ENCODE data around the gene ACVR1B.

ACVR1B gene

DNA sequence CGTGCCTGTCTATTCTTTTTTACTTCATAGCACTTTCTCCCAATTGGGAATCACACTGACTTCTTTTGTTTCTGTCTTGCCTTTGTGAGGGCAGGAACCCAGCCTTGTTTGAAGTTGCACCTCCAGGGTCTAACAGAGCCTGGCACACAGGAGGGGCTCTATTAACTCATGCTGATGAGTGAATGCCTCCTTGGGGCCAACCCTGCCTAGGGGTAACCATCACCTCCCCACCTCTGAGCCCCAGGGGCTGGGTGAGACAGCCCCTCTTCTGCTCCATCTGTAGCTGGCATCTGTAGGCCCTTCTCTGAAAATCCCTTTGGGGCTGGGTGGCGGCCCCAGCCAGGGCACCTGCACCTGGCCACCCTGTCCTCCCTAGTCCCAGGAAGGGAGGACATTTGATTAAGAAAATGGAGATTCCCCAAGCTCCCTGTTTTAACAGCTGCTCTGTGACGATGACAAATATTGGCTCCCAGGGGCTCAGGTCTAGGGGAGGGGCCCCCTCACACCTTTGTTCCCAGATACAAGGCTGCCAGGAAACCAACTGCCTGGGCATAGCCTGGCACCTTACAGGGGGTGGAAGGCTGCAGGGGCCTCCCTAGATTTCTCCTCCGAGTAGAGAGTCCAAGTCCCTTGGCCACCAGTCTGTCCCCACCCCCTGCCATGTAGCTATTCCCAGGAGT lies 67.1 kb downstream of the ACVR1B start:
- no peak overlapping the region for H3K4me3 ChIP-seq (ENCODE audit: low read length)
- H3K9me3 ChIP-seq (ENCODE audit: insufficient read depth, low read depth, low read length): no peaks in the 10 kb centered on the region
- no peaks in the 10 kb centered on the region for H3K36me3 ChIP-seq (ENCODE audit: insufficient read depth, low read length)
- WGBS: 75% methylated on average over 4 of the region's 4 CpGs
- H3K27ac ChIP-seq (ENCODE audit: low read depth, low read length): no peak overlapping the region
- peaks cover 65% of the 10 kb centered on the region for H3K27me3 ChIP-seq (ENCODE audit: insufficient read depth, low read length)
- H3K4me1 ChIP-seq (ENCODE audit: insufficient read depth, low read length): peaks cover 4% of the 10 kb centered on the region; the same call in 1 of the 2 replicates
- no peak overlapping the region for H3K9ac ChIP-seq (ENCODE audit: low read depth, low read length)

DNA sequence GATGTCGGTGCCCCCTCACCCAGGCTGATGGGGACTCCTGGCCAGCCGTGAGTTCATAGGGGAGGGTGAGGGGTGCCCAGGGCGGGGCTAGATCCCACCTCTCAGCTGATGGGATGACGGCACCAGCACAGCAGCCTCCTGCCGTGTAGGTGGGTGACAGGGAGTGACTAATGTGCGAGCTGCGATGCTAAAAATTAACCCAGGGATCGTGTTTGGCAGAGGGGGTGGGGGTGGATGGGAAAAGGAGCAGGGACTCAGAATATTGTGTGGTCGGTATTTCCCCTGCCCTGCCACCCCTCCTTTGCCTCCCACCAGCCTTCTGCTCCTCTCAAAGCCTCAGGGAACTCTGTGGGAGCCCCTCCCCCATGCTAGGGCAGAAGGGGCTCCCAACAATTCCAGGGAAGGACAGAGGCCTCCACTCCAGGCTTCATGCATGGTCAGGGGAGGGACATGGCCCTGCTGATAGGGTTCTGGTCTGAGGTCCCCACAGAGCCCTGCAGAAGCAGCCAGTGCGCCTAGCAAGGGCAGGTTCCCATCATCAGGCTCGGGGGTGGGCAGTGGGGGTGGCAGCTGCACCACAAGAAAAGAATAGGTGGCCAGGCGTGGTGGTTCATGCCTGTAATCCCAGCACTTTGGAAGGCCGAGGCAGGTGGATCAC lies 67.7 kb downstream of the ACVR1B start:
- 79% methylated on average over 13 of the region's 13 CpGs for WGBS
- peaks cover 4% of the 10 kb centered on the region; the same call in 1 of the 2 replicates for H3K4me1 ChIP-seq (ENCODE audit: insufficient read depth, low read length)
- H3K9ac ChIP-seq (ENCODE audit: low read depth, low read length): no peak overlapping the region

DNA sequence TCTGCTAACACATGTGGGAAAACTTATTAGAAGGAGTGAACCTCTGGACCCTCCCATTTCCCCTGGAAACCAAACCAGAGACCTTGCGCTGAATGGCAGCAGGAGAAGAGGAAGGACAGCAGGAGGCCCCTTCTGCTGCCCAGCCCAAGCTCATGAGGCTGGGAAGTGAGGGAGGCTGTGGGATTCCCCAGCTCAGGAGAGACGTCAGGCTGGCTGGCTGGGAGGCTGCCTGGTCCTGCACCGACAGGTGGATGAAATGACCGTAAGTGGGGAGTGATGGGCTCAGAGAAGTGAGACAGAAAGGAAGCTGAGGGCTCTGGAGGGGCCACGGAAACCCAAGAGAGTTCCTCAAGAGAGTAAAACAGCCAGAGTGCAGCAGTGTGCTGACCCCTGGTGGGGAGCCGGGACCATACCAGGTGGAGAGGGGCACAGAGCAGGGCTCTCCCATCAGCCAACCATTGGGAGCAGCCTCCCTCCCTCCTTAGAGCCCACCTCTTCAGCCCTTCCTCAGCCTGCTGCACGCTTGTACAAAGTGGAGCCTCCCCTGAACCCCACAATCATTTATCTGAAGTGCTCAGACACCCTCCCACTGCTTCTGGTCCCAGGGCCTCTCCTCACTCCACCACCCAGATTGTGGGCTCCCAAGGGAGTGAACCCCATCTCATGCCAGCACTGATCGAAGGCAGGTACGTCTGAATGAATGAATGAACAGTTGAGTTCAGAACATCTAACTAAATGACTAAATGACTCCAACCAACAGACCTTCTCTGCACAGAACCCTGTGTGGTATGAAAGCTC lies 69.2 kb downstream of the ACVR1B start:
- 29% methylated on average over 9 of the region's 9 CpGs for WGBS
- H3K9ac ChIP-seq (ENCODE audit: low read depth, low read length): no peak overlapping the region
- no peak overlapping the region for H3K27ac ChIP-seq (ENCODE audit: low read depth, low read length)
- H3K4me1 ChIP-seq (ENCODE audit: insufficient read depth, low read length): peaks cover 4% of the 10 kb centered on the region; the same call in 1 of the 2 replicates
- H3K36me3 ChIP-seq (ENCODE audit: insufficient read depth, low read length): no peaks in the 10 kb centered on the region
- no peaks in the 10 kb centered on the region for H3K9me3 ChIP-seq (ENCODE audit: insufficient read depth, low read depth, low read length)
- peaks cover 58% of the 10 kb centered on the region for H3K27me3 ChIP-seq (ENCODE audit: insufficient read depth, low read length)
- H3K4me3 ChIP-seq (ENCODE audit: low read length): peak overlapping the region; percentile 21; the same call in 1 of the 2 replicates

More for the DNA sequence above, 67.7 kb downstream of the ACVR1B start:
- H3K4me3 ChIP-seq (ENCODE audit: low read length): no peak overlapping the region
- peaks cover 64% of the 10 kb centered on the region for H3K27me3 ChIP-seq (ENCODE audit: insufficient read depth, low read length)
- no peaks in the 10 kb centered on the region for H3K36me3 ChIP-seq (ENCODE audit: insufficient read depth, low read length)
- no peaks in the 10 kb centered on the region for H3K9me3 ChIP-seq (ENCODE audit: insufficient read depth, low read depth, low read length)
- no peak overlapping the region for H3K27ac ChIP-seq (ENCODE audit: low read depth, low read length)

DNA sequence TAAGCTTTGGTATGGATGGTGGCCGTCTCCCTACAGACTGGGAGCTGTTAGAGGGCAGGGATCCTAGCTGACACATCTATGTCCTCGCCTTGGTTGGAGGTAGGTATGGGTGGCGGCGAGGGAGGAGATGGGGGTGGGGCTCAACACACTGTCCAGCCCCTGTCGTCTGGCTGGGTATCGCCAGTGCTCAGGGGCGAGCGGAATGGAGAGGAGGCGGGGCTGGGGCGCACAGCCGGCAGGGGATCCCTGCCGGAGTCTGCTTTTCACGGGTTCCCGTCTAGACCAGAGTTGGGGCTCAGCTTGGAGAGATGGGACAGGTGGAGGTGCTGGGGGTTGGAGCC lies 71.3 kb downstream of the ACVR1B start:
- Histone ChIP-seq H3K9ac (ENCODE audit: low read depth, low read length) (no peak overlapping the region), H3K4me1 (ENCODE audit: insufficient read depth, low read length) (peaks cover 4% of the 10 kb centered on the region; the same call in 1 of the 2 replicates), H3K4me3 (ENCODE audit: low read length) (peak overlapping the region; percentile 59), H3K27me3 (ENCODE audit: insufficient read depth, low read length) (peaks cover 41% of the 10 kb centered on the region), H3K9me3 (ENCODE audit: insufficient read depth, low read depth, low read length) (no peaks in the 10 kb centered on the region), H3K27ac (ENCODE audit: low read depth, low read length) (no peak overlapping the region), H3K36me3 (ENCODE audit: insufficient read depth, low read length) (no peaks in the 10 kb centered on the region)
- WGBS: 9% methylated on average over 14 of the region's 14 CpGs

DNA sequence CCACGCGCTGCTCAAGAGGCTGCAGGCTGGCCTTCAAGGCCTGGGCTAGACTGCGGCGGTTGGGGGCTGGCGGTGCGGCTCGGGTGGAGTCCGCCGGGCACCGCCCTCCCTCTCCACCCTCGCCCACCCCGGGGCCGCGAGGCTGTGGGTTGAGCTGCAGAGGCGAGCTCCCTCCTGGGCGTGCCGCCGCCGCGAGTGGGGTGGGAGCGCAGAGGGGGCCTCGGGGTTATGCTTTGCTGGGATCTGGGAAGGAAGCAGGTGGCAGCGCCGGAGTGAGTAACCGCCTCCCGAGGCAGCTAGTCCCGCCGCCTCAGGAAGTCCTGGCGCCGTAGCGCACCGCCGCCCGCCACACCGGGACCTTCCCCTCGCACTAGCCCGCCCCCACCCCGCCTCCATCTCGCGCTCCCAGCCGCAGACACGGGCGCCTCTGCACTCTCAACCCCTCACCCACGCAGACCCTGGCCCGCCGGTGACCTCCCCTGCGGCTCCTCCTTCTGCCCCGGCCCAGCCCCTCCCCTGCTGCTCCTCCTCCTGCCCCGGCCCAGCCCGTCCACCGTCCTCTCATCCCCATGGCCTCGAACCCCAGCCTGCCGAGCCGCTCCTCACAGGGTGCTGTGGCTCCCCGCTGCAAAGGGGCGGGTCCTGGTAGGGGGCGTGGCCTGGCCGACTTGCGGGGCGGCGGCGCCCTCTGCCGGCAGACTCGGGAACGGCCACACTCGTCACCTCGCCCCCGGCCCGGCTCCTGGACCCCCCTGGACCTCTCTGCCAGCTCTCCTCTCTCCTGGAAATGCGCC lies 71.9 kb downstream of the ACVR1B start:
- Histone ChIP-seq H3K4me1 (ENCODE audit: insufficient read depth, low read length) (peaks cover 4% of the 10 kb centered on the region; the same call in 1 of the 2 replicates), H3K4me3 (ENCODE audit: low read length) (peak overlapping the region; percentile 59), H3K27me3 (ENCODE audit: insufficient read depth, low read length) (peaks cover 41% of the 10 kb centered on the region), H3K9me3 (ENCODE audit: insufficient read depth, low read depth, low read length) (no peaks in the 10 kb centered on the region), H3K9ac (ENCODE audit: low read depth, low read length) (no peak overlapping the region), H3K27ac (ENCODE audit: low read depth, low read length) (no peak overlapping the region), H3K36me3 (ENCODE audit: insufficient read depth, low read length) (no peaks in the 10 kb centered on the region)
- WGBS: under 1% methylated on average over 70 of the region's 70 CpGs

DNA sequence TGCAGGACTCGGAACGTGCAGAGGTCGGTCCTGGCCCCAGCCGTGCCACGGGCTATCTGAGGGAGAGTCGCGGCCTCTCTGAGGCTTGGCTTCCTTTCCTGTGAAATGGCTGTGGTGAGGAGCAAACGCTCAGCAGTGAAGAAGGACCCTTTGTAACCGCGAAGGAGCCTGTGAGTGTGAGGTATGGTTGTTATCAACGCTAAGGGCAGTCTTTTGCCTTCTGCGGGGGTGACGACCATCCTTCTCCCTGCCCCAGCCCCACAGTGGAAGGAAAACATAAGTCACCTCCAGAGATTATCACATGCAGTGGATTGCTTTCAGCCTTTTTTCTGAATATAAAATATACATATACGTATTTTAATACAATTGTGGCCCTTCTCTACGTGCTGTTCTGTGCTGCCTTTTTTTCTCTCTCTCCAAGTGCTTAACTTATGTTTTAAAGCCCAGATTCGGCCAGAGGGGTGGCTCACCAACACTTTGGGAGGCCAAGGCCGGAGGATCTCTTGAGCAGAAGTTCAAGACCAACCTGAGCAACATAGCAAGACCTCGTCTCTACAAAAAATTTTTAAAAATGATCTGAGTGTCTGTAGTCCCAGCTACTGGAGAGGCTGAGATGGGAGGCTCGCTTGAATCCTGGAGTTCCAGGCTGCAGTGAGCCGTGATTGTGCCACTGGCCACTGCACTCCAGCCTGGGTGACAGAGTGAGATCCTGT lies 72.6 kb downstream of the ACVR1B start:
- Histone ChIP-seq H3K27me3 (ENCODE audit: insufficient read depth, low read length) (peaks cover 41% of the 10 kb centered on the region), H3K4me1 (ENCODE audit: insufficient read depth, low read length) (peaks cover 5% of the 10 kb centered on the region; the same call in 1 of the 2 replicates), H3K9ac (ENCODE audit: low read depth, low read length) (no peak overlapping the region), H3K27ac (ENCODE audit: low read depth, low read length) (no peak overlapping the region), H3K9me3 (ENCODE audit: insufficient read depth, low read depth, low read length) (no peaks in the 10 kb centered on the region), H3K4me3 (ENCODE audit: low read length) (peak overlapping the region; percentile 59; the same call in 1 of the 2 replicates), H3K36me3 (ENCODE audit: insufficient read depth, low read length) (no peaks in the 10 kb centered on the region)
- WGBS: 37% methylated on average over 20 of the region's 20 CpGs

DNA sequence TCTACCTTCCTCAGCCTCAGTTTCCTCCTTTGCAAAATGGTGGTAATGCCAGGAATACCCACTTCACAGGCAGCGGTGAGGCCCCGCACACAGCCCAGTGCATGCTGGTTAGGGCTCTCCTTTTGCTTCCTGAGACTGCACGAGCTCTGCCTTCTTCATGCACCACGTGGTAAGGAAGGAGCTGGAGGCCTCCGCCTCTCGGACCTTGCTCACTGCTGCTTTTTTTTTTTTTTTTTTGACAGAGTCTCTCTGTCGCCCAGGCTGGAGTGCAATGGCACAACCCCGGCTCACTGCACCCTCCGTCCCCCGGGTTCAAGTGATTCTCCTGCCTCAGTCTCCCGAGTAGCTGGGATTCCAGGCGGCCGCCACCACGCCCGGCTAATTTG lies 73.3 kb downstream of the ACVR1B start:
- whole genome bisulfite sequencing: 90% methylated on average over 15 of the region's 15 CpGs
- H3K27ac ChIP-seq (ENCODE audit: low read depth, low read length): no peak overlapping the region
- H3K4me3 ChIP-seq (ENCODE audit: low read length): no peak overlapping the region
- no peaks in the 10 kb centered on the region for H3K9me3 ChIP-seq (ENCODE audit: insufficient read depth, low read depth, low read length)
- H3K36me3 ChIP-seq (ENCODE audit: insufficient read depth, low read length): no peaks in the 10 kb centered on the region
- peaks cover 10% of the 10 kb centered on the region for H3K4me1 ChIP-seq (ENCODE audit: insufficient read depth, low read length)
- peaks cover 38% of the 10 kb centered on the region for H3K27me3 ChIP-seq (ENCODE audit: insufficient read depth, low read length)
- H3K9ac ChIP-seq (ENCODE audit: low read depth, low read length): no peak overlapping the region

DNA sequence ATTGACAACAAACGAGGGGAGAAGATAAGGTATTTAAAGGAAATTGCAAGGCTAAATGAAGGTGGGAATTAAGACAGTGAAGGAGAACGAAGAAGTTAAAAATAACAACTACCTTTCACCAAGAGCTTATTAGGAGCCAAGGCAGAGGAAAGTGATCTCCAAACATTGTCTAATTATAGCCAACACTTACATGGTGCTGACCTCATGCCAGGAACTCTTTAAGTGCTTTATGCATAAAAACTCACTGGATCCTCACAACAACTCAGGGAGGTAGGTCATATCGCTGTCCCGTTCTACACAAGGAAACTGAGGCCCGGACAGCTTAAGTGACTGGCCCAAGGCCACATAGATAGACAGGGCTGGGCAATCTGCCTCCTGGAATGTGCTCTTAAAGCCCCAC lies 74.8 kb downstream of the ACVR1B start:
- Histone ChIP-seq H3K4me3 (ENCODE audit: low read length) (0 out of 2 replicates have a peak overlapping the region, but pooled peaks have one; percentile 52), H3K9me3 (ENCODE audit: insufficient read depth, low read depth, low read length) (no peaks in the 10 kb centered on the region), H3K27ac (ENCODE audit: low read depth, low read length) (no peak overlapping the region), H3K27me3 (ENCODE audit: insufficient read depth, low read length) (peaks cover 35% of the 10 kb centered on the region), H3K4me1 (ENCODE audit: insufficient read depth, low read length) (peaks cover 10% of the 10 kb centered on the region; the same call in 1 of the 2 replicates), H3K9ac (ENCODE audit: low read depth, low read length) (no peak overlapping the region), H3K36me3 (ENCODE audit: insufficient read depth, low read length) (no peaks in the 10 kb centered on the region)
- WGBS: 86% methylated on average over 4 of the region's 5 CpGs

DNA sequence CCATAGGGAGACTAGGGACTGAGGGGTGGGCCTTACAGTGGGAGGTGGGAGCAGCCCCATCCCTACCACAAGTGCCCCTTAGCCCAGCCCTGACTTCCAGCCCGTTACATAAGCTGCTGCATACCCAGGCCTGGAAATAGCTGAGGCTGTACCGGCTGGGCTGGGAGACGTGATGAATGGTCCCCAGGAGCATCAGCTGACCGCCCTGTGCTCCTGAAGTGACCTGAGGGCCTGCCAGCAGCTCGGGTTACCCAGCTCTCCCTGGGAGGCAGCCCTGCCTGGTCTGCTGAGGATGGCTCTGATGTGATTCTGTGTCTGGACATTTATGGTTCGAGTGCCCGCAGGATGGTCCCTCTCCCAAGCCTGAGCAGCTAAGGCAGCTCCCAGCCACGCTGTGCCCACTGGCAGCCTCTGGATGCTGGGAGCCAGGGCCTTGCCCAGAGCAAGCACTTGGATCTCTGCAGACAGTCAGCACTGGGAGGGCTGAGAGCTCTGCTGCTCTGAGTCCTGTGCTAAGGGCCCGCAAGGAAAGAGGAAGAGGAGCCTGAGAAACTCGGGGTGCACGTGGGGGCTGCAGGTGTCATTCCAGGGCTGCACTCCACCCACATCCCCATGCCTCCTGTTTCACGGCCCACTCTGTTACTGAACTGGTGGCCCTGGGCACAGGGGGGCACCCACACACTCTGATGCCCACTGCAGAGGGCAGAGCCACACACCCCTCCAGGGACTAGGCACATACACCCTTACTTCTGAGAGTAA lies 75.8 kb downstream of the ACVR1B start:
- H3K4me1 ChIP-seq (ENCODE audit: insufficient read depth, low read length): peaks cover 12% of the 10 kb centered on the region; the same call in 1 of the 2 replicates
- no peak overlapping the region for H3K4me3 ChIP-seq (ENCODE audit: low read length)
- no peaks in the 10 kb centered on the region for H3K9me3 ChIP-seq (ENCODE audit: insufficient read depth, low read depth, low read length)
- no peaks in the 10 kb centered on the region for H3K36me3 ChIP-seq (ENCODE audit: insufficient read depth, low read length)
- no peak overlapping the region for H3K9ac ChIP-seq (ENCODE audit: low read depth, low read length)
- peaks cover 29% of the 10 kb centered on the region for H3K27me3 ChIP-seq (ENCODE audit: insufficient read depth, low read length)
- WGBS: 84% methylated on average over 12 of the region's 12 CpGs
- H3K27ac ChIP-seq (ENCODE audit: low read depth, low read length): no peak overlapping the region

DNA sequence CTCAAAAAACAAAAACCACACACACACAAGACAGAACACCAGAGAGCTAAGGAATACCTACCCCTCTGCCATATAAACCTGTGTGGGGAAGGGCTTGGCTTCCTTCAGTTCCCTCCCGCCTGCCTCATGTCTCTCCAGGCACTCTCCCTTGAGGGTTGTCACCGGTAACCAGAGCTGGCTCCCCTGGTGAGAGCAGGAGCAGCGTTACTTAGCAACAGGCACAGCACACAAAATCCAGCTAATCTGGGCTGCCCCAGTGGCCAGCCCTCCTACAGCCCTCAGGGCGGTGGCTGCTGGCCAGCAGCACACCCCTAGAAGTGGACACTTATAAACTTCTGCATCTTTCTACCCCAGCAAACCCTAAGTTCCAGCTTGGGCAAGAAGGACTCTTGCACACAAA lies 78.2 kb downstream of the ACVR1B start:
- Histone ChIP-seq H3K4me1 (ENCODE audit: insufficient read depth, low read length) (peaks cover 21% of the 10 kb centered on the region; the same call in 1 of the 2 replicates), H3K4me3 (ENCODE audit: low read length) (no peak overlapping the region), H3K9ac (ENCODE audit: low read depth, low read length) (no peak overlapping the region), H3K27ac (ENCODE audit: low read depth, low read length) (no peak overlapping the region), H3K9me3 (ENCODE audit: insufficient read depth, low read depth, low read length) (no peaks in the 10 kb centered on the region), H3K27me3 (ENCODE audit: insufficient read depth, low read length) (peaks cover 21% of the 10 kb centered on the region), H3K36me3 (ENCODE audit: insufficient read depth, low read length) (no peaks in the 10 kb centered on the region)
- 3% methylated on average over 4 of the region's 4 CpGs for WGBS
